ENCODE results near the gene IVL. TPM values are rescaled to one million over a fixed set of nuclear protein-coding genes. Genes with fewer than 3 reads are reported as not detected.

Gene IVL
- total RNA-seq, 1 donor from 2014 or later, result 0.24 TPM

GRCh38 chr1:152957561-152957960 is 49.2 kb downstream of the IVL start:
- no peaks in the 10 kb centered on the region for H3K9me3 ChIP-seq
- no peak for TF ChIP-seq CTCF (IDR thresholded peaks at IDR 0.05)
- H3K36me3 ChIP-seq, result no peaks in the 10 kb centered on the region
- no peak for DNase-seq
- intact Hi-C loops (cut with DNase I), result no loop called here
- H3K27ac ChIP-seq, result no peak overlapping the region
- H3K4me3 ChIP-seq, result no peak overlapping the region
- ATAC-seq, result no peak
- H3K27me3 ChIP-seq (ENCODE audit: low read depth), result no peaks in the 10 kb centered on the region
- H3K4me1 ChIP-seq, result no peaks in the 10 kb centered on the region

GRCh38 chr1:152959273-152959672 is 50.9 kb downstream of the IVL start:
- H3K27me3 ChIP-seq (ENCODE audit: low read depth), result no peaks in the 10 kb centered on the region
- H3K27ac ChIP-seq, result no peak overlapping the region
- ATAC-seq (no peak), DNase-seq (no peak)
- no peaks in the 10 kb centered on the region for H3K4me1 ChIP-seq
- no peaks in the 10 kb centered on the region for H3K9me3 ChIP-seq
- no peaks in the 10 kb centered on the region for H3K36me3 ChIP-seq
- intact Hi-C loops (cut with DNase I), result no loop called here
- TF ChIP-seq CTCF (IDR thresholded peaks at IDR 0.05), result no peak
- H3K4me3 ChIP-seq, result no peak overlapping the region

- Histone ChIP-seq H3K36me3 (no peaks in the 10 kb centered on the region), H3K27ac (no peak overlapping the region), H3K27me3 (ENCODE audit: low read depth) (no peaks in the 10 kb centered on the region), H3K4me1 (no peaks in the 10 kb centered on the region), H3K9me3 (no peaks in the 10 kb centered on the region), H3K4me3 (no peak overlapping the region)
- no peak for DNase-seq
- no peak for ATAC-seq
- intact Hi-C loops (cut with DNase I), result no loop called here
- TF ChIP-seq CTCF (IDR thresholded peaks at IDR 0.05), result no peak
Observed at GRCh38 chr1:152959801-152960451, 51.6 kb downstream of the IVL start.

- ATAC-seq (no peak), DNase-seq (no peak)
- Histone ChIP-seq H3K4me1 (no peaks in the 10 kb centered on the region), H3K4me3 (no peak overlapping the region), H3K27me3 (ENCODE audit: low read depth) (no peaks in the 10 kb centered on the region), H3K27ac (no peak overlapping the region), H3K9me3 (no peaks in the 10 kb centered on the region), H3K36me3 (no peaks in the 10 kb centered on the region)
- intact Hi-C loops (cut with DNase I), result no loop called here
- TF ChIP-seq CTCF (IDR thresholded peaks at IDR 0.05), result no peak
Observed at GRCh38 chr1:152960452-152961044, 52.2 kb downstream of the IVL start.

Other genes starting within 250 kb of the IVL start
- gene LCE2D, start 245.2 kb upstream of the IVL start, total RNA-seq, result not detected
- gene LCE2C, start 233.3 kb upstream of the IVL start, total RNA-seq, result not detected
- not detected for gene LCE2B, start 222.4 kb upstream of the IVL start, total RNA-seq
- gene LCE2A, start 210.2 kb upstream of the IVL start, total RNA-seq, result not detected
- gene LCE4A, start 200.4 kb upstream of the IVL start, total RNA-seq, result not detected
- not detected for gene KPRP, start 150.5 kb upstream of the IVL start, total RNA-seq
- not detected for gene LCE1F, start 133.4 kb upstream of the IVL start, total RNA-seq
- not detected for gene LCE1E, start 122.3 kb upstream of the IVL start, total RNA-seq
- not detected for gene LCE1D, start 111.8 kb upstream of the IVL start, total RNA-seq
- gene LCE1C, start 101.9 kb upstream of the IVL start, total RNA-seq, result not detected
- gene LCE1B, start 96.6 kb upstream of the IVL start, total RNA-seq, result not detected
- gene LCE1A, start 81.1 kb upstream of the IVL start, total RNA-seq, result not detected
- not detected for gene LCE6A, start 65.7 kb upstream of the IVL start, total RNA-seq
- not detected for gene LCE7A, start 48.5 kb upstream of the IVL start, total RNA-seq
- not detected for gene SMCP, start 30.2 kb upstream of the IVL start, total RNA-seq
- gene SPRR5, start 38.7 kb downstream of the IVL start, total RNA-seq, result not detected
- not detected for gene SPRR4, start 62.1 kb downstream of the IVL start, total RNA-seq
- not detected for gene SPRR1A, start 75.5 kb downstream of the IVL start, total RNA-seq
- gene SPRR3, start 93.2 kb downstream of the IVL start, total RNA-seq, result not detected
- not detected for gene SPRR1B, start 122.7 kb downstream of the IVL start, total RNA-seq
- not detected for gene SPRR2D, start 132.6 kb downstream of the IVL start, total RNA-seq
- not detected for gene SPRR2A, start 149.0 kb downstream of the IVL start, total RNA-seq
- gene SPRR2B, start 163.1 kb downstream of the IVL start, total RNA-seq, result not detected
- not detected for gene SPRR2E, start 186.0 kb downstream of the IVL start, total RNA-seq
- not detected for gene SPRR2F, start 205.0 kb downstream of the IVL start, total RNA-seq
- gene SPRR2G, start 242.3 kb downstream of the IVL start, total RNA-seq, result not detected